Measurements from ENCODE around the gene PKN1. TPM values are rescaled to one million over a fixed set of nuclear protein-coding genes. Genes with fewer than 3 reads are reported as not detected.
A peak's percentile ranks its signal among the peaks of the same experiment; 100 is the strongest.

PKN1 gene
- total and polyA plus RNA-seq, 9 of the 15 experiments (the other 6 are each of a cell fraction or from before 2014, with no cell fraction given), result 0.30 to 228 (median 77.5) TPM

DNA sequence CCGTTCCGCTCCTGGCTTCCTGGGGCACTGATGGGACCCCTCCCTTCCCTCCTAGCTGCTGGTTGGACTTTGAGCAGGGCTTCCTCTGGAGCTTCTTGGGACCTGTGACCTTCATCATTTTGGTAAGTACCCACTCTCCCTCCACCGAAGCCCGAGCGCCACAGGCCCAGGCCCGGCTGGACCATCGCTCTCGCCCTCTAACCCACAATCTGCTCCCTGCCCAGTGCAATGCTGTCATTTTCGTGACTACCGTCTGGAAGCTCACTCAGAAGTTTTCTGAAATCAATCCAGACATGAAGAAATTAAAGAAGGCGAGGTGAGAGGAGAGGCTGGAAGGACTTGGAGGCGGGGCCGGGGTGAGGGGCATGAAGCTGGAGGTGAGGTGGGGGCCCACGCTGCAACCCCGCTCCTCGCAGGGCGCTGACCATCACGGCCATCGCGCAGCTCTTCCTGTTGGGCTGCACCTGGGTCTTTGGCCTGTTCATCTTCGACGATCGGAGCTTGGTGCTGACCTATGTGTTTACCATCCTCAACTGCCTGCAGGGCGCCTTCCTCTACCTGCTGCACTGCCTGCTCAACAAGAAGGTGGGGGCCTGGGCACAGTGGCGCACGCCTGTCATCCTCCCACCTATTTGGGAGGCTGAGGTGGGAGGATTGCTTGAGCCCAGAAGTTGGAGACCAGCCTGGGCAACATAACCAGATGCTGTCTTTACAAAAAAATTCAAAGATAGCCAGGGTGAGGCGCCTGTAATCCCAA lies 26.3 kb upstream of the PKN1 start (continued):
- TF ChIP-seq, protein P1, sequence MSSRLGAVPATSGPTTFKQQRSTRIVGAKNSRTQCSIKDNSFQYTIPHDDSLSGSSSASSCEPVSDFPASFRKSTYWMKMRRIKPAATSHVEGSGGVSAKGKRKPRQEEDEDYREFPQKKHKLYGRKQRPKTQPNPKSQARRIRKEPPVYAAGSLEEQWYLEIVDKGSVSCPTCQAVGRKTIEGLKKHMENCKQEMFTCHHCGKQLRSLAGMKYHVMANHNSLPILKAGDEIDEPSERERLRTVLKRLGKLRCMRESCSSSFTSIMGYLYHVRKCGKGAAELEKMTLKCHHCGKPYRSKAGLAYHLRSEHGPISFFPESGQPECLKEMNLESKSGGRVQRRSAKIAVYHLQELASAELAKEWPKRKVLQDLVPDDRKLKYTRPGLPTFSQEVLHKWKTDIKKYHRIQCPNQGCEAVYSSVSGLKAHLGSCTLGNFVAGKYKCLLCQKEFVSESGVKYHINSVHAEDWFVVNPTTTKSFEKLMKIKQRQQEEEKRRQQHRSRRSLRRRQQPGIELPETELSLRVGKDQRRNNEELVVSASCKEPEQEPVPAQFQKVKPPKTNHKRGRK (tag; IDR thresholded peaks at IDR 0.05), result no peak
- TF ChIP-seq, protein P2, sequence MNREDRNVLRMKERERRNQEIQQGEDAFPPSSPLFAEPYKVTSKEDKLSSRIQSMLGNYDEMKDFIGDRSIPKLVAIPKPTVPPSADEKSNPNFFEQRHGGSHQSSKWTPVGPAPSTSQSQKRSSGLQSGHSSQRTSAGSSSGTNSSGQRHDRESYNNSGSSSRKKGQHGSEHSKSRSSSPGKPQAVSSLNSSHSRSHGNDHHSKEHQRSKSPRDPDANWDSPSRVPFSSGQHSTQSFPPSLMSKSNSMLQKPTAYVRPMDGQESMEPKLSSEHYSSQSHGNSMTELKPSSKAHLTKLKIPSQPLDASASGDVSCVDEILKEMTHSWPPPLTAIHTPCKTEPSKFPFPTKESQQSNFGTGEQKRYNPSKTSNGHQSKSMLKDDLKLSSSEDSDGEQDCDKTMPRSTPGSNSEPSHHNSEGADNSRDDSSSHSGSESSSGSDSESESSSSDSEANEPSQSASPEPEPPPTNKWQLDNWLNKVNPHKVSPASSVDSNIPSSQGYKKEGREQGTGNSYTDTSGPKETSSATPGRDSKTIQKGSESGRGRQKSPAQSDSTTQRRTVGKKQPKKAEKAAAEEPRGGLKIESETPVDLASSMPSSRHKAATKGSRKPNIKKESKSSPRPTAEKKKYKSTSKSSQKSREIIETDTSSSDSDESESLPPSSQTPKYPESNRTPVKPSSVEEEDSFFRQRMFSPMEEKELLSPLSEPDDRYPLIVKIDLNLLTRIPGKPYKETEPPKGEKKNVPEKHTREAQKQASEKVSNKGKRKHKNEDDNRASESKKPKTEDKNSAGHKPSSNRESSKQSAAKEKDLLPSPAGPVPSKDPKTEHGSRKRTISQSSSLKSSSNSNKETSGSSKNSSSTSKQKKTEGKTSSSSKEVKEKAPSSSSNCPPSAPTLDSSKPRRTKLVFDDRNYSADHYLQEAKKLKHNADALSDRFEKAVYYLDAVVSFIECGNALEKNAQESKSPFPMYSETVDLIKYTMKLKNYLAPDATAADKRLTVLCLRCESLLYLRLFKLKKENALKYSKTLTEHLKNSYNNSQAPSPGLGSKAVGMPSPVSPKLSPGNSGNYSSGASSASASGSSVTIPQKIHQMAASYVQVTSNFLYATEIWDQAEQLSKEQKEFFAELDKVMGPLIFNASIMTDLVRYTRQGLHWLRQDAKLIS (CRISPR knock-in tag; IDR thresholded peaks at IDR 0.05), result no peak
- TF ChIP-seq KDM5B (IDR thresholded peaks at IDR 0.05; ENCODE audit: insufficient replicate concordance, low read depth, low read length), result peak; percentile 5
- TF ChIP-seq MGA (IDR thresholded peaks at IDR 0.05), result no peak
- peak; percentile 19; the same call in 1 of the 2 replicates for TF ChIP-seq MYNN (IDR thresholded peaks at IDR 0.05)
- no peak for TF ChIP-seq MYNN (CRISPR knock-in tag; IDR thresholded peaks at IDR 0.05)
- TF ChIP-seq MXI1 (IDR thresholded peaks at IDR 0.05; ENCODE audit: low read depth, low read length), result no peak
- TF ChIP-seq NR2F6 (CRISPR knock-in tag; IDR thresholded peaks at IDR 0.05), result no peak
- TF ChIP-seq MBD2 (IDR thresholded peaks at IDR 0.05; ENCODE audit: borderline replicate concordance, low read depth), result no peak
- TF ChIP-seq FOXK1 (CRISPR knock-in tag; IDR thresholded peaks at IDR 0.05; ENCODE audit: borderline replicate concordance), result no peak
